Effector CD4-positive, alpha-beta T cell (primary cell): Measurements from ENCODE around the gene RIOK3.
A peak's percentile ranks its signal among the peaks of the same experiment; 100 is the strongest.
"Not testable (repeated sequence)": the region's sequence is repeated elsewhere in the genome, so short reads cannot be mapped to it uniquely, and the experiment has no call there.

Source experiments
- DNase-seq: peaks from one replicate; pipeline ENCODE4 v3.0.0-alpha.2; 2020
- total RNA-seq: gene quantifications from one replicate; lab custom pipeline; 2026; lab: John Stamatoyannopoulos, UW

RIOK3 gene, protein sequence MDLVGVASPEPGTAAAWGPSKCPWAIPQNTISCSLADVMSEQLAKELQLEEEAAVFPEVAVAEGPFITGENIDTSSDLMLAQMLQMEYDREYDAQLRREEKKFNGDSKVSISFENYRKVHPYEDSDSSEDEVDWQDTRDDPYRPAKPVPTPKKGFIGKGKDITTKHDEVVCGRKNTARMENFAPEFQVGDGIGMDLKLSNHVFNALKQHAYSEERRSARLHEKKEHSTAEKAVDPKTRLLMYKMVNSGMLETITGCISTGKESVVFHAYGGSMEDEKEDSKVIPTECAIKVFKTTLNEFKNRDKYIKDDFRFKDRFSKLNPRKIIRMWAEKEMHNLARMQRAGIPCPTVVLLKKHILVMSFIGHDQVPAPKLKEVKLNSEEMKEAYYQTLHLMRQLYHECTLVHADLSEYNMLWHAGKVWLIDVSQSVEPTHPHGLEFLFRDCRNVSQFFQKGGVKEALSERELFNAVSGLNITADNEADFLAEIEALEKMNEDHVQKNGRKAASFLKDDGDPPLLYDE
- total RNA-seq, result 127 reads per million, percentile 87 among the genes with 10 or more reads in this experiment

DNA sequence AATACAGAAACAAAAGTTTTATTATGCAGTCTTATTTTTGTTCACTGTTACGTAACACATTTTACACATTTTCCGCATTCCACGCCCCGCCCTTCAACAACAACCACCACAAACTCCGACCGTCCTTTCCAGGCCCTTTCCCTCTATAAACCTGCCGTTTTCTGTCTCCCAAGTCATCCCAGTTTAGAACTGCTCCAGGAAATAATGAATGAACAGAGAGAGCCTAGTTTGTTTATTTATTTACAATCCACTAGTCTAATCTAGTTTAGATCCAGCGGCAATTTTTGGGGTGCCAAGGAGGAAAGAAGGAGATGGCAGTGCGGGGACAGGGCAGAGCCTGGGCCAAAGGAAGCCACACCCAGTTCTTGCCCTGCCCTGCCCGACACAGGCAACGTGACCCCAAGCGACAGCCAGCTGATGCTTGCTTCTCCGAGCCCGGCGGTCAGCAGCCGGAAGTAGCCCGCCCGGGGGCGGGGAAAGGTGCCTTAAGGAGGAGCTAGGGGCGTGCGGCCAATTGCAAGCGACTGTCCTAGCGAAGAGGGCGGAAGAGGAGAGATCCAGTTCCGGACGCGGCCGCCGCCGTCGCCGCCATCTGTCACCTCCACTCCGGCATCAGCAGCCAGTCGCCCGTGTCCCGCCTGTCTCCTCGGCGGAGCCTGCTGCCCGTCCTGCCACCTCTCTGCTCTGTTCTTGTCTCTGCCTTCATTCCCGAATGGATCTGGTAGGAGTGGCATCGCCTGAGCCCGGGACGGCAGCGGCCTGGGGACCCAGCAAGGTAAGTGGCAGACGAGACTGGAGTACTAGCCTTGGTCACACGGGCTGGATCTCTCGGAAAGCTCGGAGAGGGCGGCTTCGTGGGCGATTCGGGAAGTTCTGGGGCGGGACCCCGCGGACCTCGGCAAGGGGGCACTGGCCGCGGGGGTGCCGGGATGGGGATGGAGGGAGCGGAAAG lies at the start of gene RIOK3:
Gene RIOK3, plus strand, starts transcription at position 560 of the 952 bp plus-strand sequence. Its CDS starts 153 bp downstream, at position 713.
- peak; percentile 80 for DNase-seq

DNA sequence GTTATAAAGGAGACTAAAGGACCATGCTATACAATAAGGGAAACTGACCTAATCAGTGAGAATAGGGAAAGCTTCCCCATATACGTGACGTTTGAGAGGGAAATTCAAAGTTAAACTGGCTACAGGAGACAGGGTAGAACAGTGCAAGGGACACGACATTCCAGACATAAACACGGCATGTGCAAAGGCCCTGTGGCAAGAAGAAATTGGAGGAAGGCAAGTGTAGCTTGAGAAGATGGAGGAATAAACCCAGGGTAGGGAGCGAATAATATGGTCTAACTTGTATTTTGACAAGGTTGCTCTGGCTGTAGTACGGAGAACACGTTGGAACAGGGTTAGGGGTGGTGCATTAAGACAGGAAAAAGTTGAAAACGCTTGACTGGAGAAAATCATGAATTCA lies 49.8 kb upstream of the RIOK3 start:
- DNase-seq, result no peak

DNA sequence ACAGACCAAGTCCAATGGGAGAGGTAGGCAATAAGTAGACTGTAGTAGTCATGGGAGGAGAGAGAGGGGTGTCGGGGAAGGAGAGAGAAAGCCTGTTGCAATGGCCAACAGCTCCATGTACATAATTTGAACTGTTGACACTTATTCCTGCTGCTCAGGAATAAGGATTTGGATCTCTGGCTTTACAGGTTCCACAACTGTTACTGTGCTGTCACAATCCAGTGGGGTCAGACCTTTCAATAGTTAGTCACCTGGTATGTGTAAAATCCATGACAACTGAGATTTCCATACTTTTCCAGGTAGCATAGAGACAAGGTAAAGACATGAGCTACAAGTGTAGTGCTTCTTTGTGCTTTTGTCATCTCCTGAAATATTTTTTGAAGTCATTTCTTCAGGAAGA lies 47.5 kb upstream of the RIOK3 start:
- no peak for DNase-seq

DNA sequence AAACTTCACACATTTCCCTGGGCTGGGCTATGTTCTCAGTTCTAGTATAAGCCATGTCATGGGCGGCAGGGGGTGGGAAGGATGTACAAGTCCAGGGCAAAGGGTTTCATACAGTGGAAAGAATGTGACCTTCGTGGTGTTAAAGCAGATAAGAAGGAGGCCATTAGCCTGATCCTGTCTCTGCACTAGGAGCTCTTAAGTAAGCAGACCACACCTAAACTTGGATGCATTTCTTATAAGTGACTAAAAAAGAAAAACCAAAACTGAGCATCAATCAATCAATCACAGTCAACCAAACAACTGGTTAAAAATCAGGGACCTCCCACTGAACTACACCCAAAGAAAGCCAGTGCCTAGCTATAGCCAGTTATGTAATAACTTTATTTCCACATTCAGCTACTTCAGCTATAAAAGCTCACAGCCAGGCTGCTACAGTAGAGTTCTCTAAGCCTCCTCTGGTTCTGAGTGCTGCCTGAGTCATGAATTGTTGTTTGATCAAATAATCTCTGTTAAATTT lies 46.8 kb upstream of the RIOK3 start:
- DNase-seq, result no peak

DNA sequence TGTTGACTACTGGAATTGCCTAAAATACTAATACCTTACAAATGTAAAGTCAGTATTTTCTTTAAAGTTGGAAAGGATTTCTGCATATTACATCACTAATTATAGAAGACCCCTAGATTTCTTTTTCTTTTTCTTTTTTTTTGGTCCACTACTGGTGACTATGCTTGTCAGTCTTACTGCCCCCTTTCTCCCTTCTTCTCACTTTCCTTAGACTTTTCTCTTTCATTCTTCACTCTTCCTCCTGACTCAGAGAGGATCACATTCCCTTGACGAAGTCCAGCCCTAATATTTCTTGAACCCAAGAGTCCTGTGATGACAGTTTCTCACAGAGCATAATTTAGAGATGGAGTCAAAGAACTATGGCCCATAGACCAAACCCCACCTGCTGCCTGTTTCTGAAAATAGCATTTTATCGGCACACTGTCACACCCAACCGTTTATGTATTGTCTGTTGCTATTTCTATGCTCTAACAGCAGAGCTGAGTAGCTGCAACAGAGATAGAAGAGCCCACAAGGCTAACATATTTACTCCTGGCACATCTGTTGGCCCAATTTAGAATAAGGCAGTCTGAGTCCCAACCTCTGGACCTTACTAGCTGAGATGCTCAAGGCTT lies 40.6 kb upstream of the RIOK3 start:
- DNase-seq, result no peak

DNA sequence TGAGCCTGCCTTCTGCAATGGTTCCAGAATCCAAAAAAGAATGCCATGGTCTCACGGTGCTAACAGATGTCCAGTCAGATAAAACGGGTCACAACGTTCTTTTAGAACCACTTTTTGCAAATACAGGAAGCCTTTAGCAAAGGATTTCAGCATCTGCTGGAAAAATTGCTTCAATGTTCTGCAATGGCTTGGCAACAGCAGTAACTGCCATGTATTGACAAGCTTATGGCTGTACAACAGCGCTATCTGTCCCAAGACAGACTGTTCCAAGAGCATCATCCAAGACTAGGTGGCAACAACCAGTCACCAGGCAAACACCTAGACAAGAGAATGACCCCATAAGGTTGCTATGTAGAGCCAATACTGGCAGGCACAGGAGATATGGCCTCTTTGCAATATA lies 37.6 kb upstream of the RIOK3 start:
- no peak for DNase-seq

DNA sequence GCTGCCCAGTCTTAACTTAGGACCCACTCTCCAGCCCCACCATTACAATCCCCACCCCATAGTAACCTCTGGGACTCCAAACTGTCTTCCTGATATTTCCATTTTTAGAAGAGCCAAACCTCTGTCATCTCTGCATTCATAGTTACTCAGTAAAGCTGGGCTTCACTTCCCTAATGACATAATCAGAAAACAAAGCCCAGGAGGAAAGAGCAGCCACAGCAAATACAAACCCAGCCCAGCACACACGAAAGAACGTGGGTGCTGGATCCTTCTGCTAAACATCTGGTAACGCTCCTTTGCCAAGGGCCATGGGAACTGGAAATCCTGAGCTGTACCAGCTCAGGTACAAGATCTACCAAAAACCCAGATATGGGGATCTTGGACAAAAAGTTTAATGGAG lies 36.8 kb upstream of the RIOK3 start:
- no peak for DNase-seq

DNA sequence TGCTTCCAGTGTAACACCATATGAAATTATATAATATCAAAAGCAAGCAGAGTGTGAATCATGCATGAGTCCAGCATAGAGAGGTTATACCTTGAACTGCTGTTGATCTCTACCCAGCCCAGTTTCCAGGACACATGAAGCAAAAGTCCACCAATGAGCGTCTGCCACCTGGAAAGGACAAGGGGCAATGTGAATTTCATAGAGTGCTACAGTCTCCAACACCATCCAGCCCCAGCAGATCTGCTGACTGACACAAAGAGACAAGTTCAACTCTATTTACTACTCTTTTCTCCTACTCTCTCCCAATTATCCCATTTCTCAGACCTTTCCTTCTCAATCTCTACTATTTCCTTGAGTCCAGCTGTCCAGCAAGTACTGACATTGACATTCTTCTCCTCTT lies 31.8 kb upstream of the RIOK3 start:
- DNase-seq, result no peak

DNA sequence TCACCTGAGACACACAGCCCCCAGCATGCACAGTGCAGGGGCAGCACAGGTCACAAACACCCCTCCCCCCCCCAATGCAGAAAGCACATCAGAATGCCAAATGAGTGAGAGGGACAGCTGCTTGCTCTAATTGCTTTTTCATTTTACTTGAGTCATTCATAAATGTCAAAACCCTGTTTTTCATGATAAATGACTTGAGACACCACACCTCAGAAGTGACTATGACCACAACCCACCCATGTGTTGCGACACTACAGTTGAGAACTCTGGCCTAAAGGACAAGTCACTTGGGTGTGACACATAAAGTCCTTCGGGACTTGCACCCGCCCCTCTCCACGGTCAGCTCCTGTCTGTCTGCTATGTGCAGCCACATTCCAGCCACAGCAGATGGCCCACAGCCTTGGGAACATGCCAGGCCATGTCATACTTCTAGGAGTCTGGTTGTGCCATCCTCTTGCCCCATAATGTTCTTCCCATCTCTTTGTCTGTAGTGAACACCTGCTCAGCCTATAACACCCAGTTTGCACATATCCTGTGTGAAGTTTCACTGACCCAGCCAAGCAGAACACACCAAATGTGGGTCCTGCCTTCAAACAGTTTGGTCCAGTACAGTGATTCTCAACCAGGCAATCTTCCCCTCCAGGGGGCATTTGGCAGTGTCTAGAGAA lies 30.2 kb upstream of the RIOK3 start:
- DNase-seq, result no peak

DNA sequence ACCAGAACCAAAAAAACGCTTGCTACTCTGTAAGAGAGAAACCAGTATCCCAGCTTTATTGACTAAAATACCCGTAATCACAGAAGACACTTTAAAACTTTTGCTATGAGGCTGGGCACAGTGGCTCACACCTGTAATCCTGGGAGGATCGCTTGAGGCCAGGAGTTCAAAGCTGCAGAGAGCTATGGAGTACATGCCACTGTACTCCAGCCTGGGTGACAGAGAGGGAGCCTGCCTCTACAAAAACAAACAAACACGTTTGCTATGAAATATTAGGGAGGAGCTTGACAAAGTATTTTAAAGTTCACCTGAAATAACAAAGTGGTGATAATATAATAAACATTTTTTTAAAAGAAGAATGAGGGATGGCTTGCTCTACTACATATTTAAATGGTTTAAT lies 28.5 kb upstream of the RIOK3 start:
- no peak for DNase-seq

DNA sequence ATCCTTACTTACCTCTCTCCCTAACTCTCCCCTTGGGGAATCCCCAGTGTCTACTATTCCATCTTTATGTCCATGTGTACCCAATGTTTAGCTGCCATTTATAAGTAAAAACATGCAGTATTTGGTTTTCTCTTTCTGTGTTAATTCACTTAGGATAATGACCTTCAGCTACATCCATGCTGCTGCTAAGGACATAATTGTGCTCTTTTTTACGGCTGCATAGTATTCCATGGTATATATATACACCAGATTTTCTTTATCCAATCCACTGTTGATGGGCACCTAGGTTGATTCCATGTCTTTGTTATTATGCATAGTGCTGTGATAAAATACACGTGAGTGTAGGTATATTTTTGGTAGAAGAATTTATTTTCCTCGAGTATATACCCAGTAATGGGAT lies 24.3 kb upstream of the RIOK3 start:
- DNase-seq, result no peak

DNA sequence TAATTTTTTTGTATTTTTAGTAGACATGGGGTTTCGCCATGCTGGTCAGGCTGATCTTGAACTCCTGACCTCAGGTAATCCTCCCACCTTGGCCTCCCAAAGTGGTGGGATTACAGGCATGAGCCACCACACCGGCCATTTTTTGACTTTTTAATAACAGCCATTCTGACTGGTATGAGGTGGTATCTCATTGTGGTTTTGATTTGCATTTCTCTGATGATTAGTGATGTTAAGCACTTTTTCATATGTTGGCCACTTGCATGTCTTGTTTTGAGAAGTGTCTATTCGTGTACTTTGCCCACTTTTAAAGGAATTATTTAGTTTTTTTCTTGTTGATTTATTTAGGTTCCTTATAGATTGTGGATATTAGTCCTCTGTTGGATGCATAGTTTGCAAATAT lies 23.5 kb upstream of the RIOK3 start:
- DNase-seq, result not testable (repeated sequence)

DNA sequence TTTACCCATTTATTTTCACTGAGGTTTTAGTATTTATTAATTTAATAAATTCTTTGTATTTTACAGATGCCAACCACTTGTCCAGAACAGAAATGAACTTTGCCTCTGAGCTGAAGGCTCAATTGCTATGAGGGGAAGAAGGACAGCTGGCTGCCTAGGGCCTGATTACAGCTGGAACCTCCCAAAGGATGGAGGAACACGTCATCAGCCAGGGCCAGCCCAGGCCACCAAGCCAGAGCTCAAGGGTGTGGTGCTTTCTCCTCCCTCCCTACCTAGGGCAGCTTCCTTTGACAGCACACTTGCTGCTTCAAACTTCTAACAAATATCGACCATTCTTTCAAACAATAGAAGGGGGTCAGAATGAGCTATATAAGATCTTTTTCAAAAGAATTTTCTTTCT lies 19.7 kb upstream of the RIOK3 start:
- DNase-seq, result no peak

DNA sequence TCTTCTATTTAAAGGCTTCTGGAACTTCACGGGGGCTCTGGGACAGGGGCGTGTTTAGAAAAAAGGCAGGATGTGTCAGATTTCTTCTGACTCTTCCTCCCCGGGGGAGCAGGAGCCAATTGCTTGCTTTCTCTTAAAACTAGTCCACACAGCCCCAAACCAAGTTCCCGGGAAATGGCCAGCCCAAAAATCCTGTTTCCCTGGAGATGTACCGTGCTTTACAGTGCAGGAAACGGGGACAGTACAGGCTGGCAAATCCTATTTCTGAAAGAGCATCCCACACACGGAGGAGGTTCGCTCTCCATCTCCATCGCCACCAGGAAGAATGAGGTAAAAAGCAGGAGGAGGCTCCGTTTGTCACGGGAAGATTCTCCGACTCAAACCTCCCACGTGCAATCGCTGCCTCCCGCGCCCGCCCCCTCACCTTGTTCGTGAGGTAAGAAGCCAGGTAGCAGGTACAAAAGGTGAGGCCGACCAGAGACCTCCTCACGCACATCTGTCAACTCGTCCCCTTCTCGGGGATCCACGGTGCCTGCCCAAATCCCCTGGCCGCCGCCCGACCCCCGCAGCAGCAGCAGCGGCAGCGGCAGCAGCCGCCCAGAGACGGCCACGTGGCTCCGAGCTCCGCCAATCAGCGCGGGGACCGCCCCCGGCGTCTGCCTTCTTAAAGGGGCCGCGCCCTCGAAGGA lies 15.6 kb upstream of the RIOK3 start:
- DNase-seq, result peak; percentile 78

DNA sequence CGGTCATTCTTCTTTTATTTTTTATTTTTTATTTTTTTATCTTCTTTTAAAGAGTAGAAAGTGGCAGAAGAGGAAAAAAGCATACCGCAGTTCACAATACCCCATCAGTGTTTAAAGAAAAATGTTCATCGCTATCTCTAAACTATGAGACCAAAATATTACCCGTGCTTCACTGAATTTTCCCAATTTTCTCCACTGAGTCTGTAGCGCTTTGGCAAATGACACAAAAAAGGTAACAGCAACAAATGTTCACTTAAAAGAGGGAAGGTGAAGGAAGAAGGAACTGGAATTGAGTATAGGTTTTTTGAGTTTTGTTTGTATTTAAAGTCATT lies 15.1 kb upstream of the RIOK3 start:
- no peak for DNase-seq

DNA sequence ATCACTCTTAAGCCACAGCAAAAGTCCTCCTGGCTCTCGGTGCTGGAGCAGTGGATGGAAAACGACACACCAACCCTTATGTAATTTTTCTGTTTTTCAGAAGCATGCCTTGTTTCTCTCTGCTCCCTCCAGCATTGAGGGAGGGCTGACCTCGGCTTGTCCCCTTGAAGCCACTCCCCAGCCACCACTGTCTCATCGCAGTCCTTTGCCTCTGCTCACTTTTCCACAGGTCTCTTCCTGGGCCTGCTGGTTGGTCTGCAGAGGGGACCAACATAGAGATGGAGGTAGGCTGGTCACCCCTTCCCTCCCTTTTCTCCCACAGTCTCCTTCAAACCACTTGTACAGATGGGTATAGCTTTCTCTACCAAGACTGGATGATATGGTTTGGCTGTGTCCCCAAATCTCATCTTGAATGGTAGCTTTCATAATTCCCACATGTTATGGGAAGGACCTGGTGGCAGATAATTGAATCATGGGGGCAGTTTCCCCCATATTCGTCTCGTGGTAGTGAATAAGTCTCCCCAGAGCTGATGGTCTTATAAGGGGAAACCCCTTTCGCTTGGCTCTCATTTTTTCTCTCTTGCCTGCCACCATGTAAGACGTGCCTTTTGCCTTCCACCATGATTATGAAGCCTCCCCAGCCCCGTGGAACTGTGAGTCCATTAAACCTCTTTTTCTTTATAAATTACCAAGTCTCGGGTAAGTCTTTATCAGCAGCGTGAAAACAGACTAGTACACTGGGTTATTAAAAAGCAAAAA lies 14.3 kb upstream of the RIOK3 start:
- DNase-seq, result no peak

DNA sequence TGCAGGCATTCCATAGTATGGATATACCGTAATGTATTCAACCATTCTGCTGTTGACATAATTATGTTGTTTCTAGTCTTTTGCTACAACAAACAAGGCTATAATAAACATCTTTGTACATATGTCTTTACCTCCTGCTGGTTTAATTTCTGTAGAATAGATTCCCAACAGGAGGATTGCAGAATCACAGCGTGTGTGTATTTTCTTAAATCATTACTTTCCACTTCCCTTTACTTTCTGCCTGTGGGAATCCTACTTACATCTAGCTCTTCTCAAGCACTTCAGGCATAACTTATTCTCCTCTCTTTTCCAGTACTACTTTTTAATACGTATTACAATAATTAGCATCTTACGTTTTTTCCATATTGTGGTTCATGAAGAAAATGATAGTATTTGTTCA lies 13.0 kb upstream of the RIOK3 start:
- DNase-seq, result no peak

DNA sequence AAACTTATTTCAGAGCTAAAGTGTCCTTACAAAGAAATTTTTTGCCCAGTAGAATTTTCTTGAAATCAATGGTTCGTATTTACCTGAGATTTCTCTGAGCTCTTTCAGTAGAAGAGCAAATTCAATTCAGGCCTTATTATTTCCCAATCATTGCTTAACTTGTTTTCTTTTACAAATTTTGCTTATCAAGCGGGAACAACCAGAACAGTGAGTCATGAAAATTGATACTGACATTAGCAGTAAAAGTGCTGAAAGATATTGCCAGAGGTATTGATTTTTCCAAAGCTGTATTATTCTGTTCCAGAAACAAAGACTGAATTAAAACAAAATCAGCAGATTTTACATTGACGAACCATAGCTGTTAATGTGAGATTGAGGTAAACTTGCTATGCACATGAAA lies 10.1 kb upstream of the RIOK3 start:
- no peak for DNase-seq

DNA sequence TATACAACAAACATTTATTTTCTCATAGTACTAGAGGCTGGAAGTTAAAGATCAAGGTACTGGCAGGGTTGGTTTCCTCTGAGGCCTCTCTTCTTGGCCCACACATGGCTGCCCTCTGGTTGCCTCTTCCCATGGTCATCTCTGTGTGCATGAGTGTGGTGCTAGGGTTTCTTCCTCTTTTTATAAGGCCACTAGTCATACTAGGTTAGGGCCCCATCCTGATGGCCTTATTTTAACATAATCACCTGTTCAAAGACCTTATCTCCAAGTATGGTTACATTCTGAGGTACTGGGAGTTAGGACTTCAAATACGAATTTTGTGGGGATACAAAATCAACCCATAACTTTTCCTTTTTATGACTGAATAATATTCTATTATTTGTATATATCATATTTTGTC lies 4.8 kb upstream of the RIOK3 start:
- no peak for DNase-seq

DNA sequence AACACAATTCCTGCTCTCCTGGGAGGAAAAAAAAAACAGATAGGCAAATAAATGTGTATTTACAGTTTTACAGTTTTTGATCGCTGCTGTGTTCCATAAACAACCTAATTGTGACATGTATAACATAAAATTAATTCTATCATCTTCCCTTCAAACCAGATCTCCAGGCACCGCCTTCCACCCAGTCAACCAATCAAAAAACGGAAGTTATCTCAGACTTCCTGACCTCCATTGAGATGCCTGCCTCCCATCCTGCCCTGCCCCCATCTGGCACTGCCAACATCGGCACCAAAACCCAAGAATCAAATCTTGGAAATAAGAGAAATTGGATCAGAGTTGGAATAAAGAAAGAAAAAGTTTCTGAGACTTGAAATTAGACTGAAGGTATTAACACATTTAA lies 3.1 kb upstream of the RIOK3 start:
- no peak for DNase-seq

DNA sequence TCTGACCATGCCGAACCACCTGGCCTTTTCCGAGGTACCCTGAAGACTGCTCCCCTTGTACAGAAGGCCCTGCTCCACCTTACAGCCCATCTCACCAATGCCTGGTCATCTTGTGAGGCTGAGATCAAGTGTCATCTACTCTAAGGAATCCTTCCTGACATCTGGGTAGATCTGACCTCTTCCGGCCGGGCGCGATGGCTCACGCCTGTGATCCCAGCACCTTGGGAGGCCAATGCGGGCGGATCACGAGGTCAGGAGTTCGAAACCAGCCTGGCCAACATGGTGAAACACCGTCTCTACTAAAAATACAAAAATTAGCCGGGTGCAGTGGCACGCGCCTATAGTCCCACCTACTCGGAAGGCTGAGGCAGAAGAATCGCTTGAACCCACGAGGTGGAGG lies 2.1 kb upstream of the RIOK3 start:
- no peak for DNase-seq
